ENCODE results near the gene SCD5.

GRCh38 chr4:82792912-82793649 lies 5.5 kb downstream of the SCD5 start:
- no peak for TF ChIP-seq CTCF (conservative IDR thresholded peaks at IDR 0.05; ENCODE audit: low read depth in 2 of 2)
- no peak for TF ChIP-seq EZH2 (IDR thresholded peaks at IDR 0.05; ENCODE audit: low read depth, unreplicated experiment)
- no peak for TF ChIP-seq POLR2AphosphoS5 (IDR thresholded peaks at IDR 0.05; ENCODE audit: low read depth)
- no peak for TF ChIP-seq EZH2phosphoT487 (IDR thresholded peaks at IDR 0.05; ENCODE audit: unreplicated experiment)
- TF ChIP-seq REST (IDR thresholded peaks at IDR 0.05; ENCODE audit: unreplicated experiment) = no peak
- no peak for TF ChIP-seq CREB1 (CRISPR knock-in tag; IDR thresholded peaks at IDR 0.05; ENCODE audit: low read depth)
- TF ChIP-seq ETS1 (IDR thresholded peaks at IDR 0.05) = no peak
- no peak for TF ChIP-seq JUNB (IDR thresholded peaks at IDR 0.05; ENCODE audit: unreplicated experiment)
- no peak for TF ChIP-seq ZNF462 (CRISPR knock-in tag; IDR thresholded peaks at IDR 0.05)

All from GM23338 (cell line).